ENCODE measurements around the gene MIDN.
A peak's percentile ranks its signal among the peaks of the same experiment; 100 is the strongest.

- TF ChIP-seq SMC3 (IDR thresholded peaks at IDR 0.05; ENCODE audit: low read depth, low read length) (no peak), CTCF (conservative IDR thresholded peaks at IDR 0.05; ENCODE audit: low read depth, low read length) (no peak), CEBPB (IDR thresholded peaks at IDR 0.05; ENCODE audit: low read depth, low read length) (no peak), RCOR1 (IDR thresholded peaks at IDR 0.05; ENCODE audit: insufficient replicate concordance, low read length) (no peak), BHLHE40 (IDR thresholded peaks at IDR 0.05; ENCODE audit: low read depth, low read length) (no peak), NFE2L2 (IDR thresholded peaks at IDR 0.05; ENCODE audit: low read depth, low read length) (no peak), POLR2A (IDR thresholded peaks at IDR 0.05; ENCODE audit: low read depth, low read length) (peak; percentile 19; the same call in 1 of the 2 replicates), MAFK (IDR thresholded peaks at IDR 0.05; ENCODE audit: low read depth, low read length) (no peak)
Observed at GRCh38 chr19:1273263-1274041, 25.1 kb downstream of the MIDN start.
